ENCODE results near the gene SLC26A3. TPM values are rescaled to one million over a fixed set of nuclear protein-coding genes. Genes with fewer than 3 reads are reported as not detected.

SLC26A3 gene
- total RNA-seq, 2 experiments from 2014 or later: not detected

DNA sequence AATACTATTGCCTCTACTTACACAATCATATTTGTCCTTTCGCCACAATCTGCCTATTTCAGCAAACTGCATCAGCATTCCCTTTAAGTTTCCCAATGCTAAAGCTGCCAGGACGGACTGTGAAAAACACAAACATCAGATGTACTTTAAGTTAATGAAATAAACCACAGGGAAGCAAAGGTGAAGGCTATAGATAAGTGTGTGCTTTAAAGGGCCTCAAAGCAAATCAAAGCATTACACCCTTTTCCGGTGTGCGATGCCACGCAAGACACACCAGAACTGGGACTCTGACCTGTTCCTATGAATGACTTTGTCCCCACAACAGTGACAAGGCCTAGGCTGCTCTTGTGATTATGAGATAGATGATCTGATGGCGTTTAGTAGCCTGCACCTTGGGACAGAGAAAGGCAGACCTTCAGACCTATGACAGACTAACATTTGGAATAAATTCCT, 23.4 kb downstream of the SLC26A3 start:
- TF ChIP-seq, protein P1, sequence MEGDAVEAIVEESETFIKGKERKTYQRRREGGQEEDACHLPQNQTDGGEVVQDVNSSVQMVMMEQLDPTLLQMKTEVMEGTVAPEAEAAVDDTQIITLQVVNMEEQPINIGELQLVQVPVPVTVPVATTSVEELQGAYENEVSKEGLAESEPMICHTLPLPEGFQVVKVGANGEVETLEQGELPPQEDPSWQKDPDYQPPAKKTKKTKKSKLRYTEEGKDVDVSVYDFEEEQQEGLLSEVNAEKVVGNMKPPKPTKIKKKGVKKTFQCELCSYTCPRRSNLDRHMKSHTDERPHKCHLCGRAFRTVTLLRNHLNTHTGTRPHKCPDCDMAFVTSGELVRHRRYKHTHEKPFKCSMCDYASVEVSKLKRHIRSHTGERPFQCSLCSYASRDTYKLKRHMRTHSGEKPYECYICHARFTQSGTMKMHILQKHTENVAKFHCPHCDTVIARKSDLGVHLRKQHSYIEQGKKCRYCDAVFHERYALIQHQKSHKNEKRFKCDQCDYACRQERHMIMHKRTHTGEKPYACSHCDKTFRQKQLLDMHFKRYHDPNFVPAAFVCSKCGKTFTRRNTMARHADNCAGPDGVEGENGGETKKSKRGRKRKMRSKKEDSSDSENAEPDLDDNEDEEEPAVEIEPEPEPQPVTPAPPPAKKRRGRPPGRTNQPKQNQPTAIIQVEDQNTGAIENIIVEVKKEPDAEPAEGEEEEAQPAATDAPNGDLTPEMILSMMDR (IDR thresholded peaks at IDR 0.05): no peak
- no peak overlapping the region for H3K27ac Mint-ChIP-seq
- no peaks in the 10 kb centered on the region for H3K9me3 Mint-ChIP-seq
- ChIA-PET CTCF (no interaction called here), POLR2A (no interaction called here)
- no peaks in the 10 kb centered on the region for H3K4me1 Mint-ChIP-seq (ENCODE audit: low read depth)
- H3K36me3 Mint-ChIP-seq (ENCODE audit: low read depth): no peaks in the 10 kb centered on the region
- H3K4me3 Mint-ChIP-seq: no peak overlapping the region
- intact Hi-C loops (cut with micrococcal nuclease): no loop called here
- DNase-seq: no peak
- H3K27me3 Mint-ChIP-seq: no peaks in the 10 kb centered on the region
- no peak for ATAC-seq

DNA sequence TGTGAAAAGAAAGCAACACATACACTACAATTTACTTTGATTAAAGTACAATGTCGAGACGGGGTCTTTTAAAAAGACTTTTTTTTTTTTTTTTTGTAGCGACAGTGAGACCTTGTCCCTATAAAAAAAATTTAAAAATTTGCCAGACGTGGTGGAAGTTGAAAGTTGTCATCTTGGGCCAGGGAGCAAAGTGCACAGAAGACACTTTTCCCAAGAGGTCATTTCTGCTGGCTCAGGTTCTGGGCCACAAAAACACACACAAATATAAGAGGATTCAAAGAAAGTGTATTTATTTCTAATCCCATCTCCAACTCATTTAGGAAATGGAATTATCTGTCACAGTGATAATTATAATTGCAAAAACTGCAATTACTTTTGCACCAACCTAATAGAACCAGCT, 24.7 kb downstream of the SLC26A3 start:
- POLR2A ChIA-PET: no interaction called here
- no peak for DNase-seq
- Mint-ChIP-seq H3K9me3 (no peaks in the 10 kb centered on the region), H3K36me3 (ENCODE audit: low read depth) (no peaks in the 10 kb centered on the region), H3K4me1 (ENCODE audit: low read depth) (peaks cover under 1% of the 10 kb centered on the region), H3K27me3 (no peaks in the 10 kb centered on the region), H3K4me3 (no peak overlapping the region), H3K27ac (no peak overlapping the region)
- intact Hi-C loops (cut with micrococcal nuclease): no loop called here
- CTCF ChIA-PET: interaction anchor here (0.6 kb wide), 1 partner anchor 202 kb away, joined by 3 read pairs; no protein-coding TSS in a partner anchor
- TF ChIP-seq, protein P1 (IDR thresholded peaks at IDR 0.05): no peak
- no peak for ATAC-seq

DNA sequence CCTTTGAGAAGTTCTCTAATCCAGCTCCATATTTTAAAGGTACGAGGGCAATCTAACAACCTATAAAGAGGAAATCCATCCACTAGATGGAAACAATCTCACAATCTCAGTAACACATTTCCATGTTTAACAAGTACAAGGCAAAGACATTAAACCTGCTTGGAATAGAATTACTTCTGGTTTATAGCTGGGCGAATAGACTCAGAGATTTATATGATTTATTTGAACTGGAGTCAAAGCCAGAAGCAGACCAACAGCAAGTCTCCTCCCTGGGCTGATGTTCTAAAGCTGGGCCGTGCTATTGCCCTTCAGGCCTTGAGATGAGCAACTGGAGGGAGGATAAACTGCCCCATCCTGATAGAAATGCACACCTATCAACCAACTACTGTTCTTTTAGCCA, 25.3 kb downstream of the SLC26A3 start:
- no peak overlapping the region for H3K27ac Mint-ChIP-seq

DNA sequence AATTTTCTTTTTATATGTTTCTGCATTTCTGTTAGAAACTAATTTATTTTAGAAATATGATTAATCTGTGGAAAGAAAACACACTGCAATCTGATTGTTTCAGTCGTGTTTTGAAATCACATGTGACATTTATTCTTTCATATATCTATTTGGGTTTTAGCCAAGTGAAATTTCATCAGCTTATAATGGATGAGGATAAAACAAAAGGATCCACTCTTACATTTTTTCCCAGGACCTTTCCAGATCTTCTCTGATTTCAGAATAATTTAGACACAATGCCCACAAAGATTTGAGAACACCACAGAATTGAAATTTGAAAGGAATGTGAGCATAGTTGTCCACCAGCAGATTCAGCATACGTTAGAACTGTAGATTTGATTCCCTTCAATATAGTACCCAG, 30.0 kb downstream of the SLC26A3 start:
- intact Hi-C loops (cut with micrococcal nuclease): no loop called here

More for the DNA sequence above, 25.3 kb downstream of the SLC26A3 start:
- CTCF ChIA-PET: no interaction called here
- POLR2A ChIA-PET: no interaction called here
- intact Hi-C loops (cut with micrococcal nuclease): no loop called here
- Mint-ChIP-seq H3K4me3 (no peak overlapping the region), H3K4me1 (ENCODE audit: low read depth) (peaks cover 3% of the 10 kb centered on the region), H3K36me3 (ENCODE audit: low read depth) (no peaks in the 10 kb centered on the region), H3K9me3 (no peaks in the 10 kb centered on the region), H3K27me3 (no peaks in the 10 kb centered on the region)
- TF ChIP-seq, protein P1 (IDR thresholded peaks at IDR 0.05): no peak
- DNase-seq (no peak), ATAC-seq (no peak)

DNA sequence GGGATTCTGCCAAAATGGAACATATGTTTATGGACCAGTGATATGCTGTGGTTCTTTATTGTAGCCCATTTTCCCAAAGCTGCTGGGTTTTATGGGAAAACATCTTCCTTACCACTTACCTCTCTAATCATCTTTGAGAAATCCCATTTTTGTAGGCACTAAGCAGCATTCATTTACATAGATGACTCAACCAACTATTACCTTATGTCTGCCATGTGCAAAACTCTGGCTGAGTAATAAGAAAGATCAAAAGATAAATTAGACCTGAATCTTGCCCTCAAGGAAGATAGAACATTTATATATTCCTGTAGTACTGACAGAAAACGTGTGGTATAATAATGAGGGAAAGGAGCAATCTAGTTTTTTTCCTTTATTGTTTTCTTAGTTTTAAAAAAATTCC, 34.8 kb downstream of the SLC26A3 start:
- POLR2A ChIA-PET: no interaction called here
- H3K4me1 Mint-ChIP-seq (ENCODE audit: low read depth): peaks cover 21% of the 10 kb centered on the region
- ATAC-seq: no peak
- H3K36me3 Mint-ChIP-seq (ENCODE audit: low read depth): no peaks in the 10 kb centered on the region
- TF ChIP-seq, protein P1 (IDR thresholded peaks at IDR 0.05): no peak
- intact Hi-C loops (cut with micrococcal nuclease): no loop called here
- no peak overlapping the region for H3K27ac Mint-ChIP-seq
- CTCF ChIA-PET: interaction anchor here (0.8 kb wide), 1 partner anchor 106 kb away, joined by 4 read pairs; no protein-coding TSS in a partner anchor
- no peaks in the 10 kb centered on the region for H3K9me3 Mint-ChIP-seq
- no peak for DNase-seq
- H3K27me3 Mint-ChIP-seq: no peaks in the 10 kb centered on the region
- H3K4me3 Mint-ChIP-seq: no peak overlapping the region

More for the DNA sequence above, 30.0 kb downstream of the SLC26A3 start:
- ChIA-PET CTCF (interaction anchor here (1.2 to 1.7 kb wide), 2 partner anchors 17 to 102 kb away, joined by 4 to 7 read pairs; no protein-coding TSS in a partner anchor), POLR2A (interaction anchor here (1.8 kb wide), 1 partner anchor 29 kb away, joined by 6 read pairs; the partner anchor contains the start of gene CBLL1)
- DNase-seq: no peak
- ATAC-seq: no peak
- no peak overlapping the region for H3K27ac Mint-ChIP-seq
- peaks cover 8% of the 10 kb centered on the region for H3K4me1 Mint-ChIP-seq (ENCODE audit: low read depth)
- TF ChIP-seq, protein P1 (IDR thresholded peaks at IDR 0.05): no peak
- H3K9me3 Mint-ChIP-seq: no peaks in the 10 kb centered on the region
- H3K36me3 Mint-ChIP-seq (ENCODE audit: low read depth): no peaks in the 10 kb centered on the region
- no peak overlapping the region for H3K4me3 Mint-ChIP-seq
- H3K27me3 Mint-ChIP-seq: no peaks in the 10 kb centered on the region
